PC-3 (cell line): Measurements from ENCODE around the gene ATF6B.

Source experiments
- CTCF ChIP-seq: fragments of 300-600 bp; sonication (generic); conservative IDR thresholded peaks from 2 replicates; pipeline ENCODE4 v1.5.1; 2017; ENCODE audit warnings: antibody characterized with exemption, low read depth, mild to moderate bottlenecking, low read length
- EZH2phosphoT487 ChIP-seq: fragments of 300-600 bp; sonication (generic); IDR thresholded peaks from 2 replicates; pipeline ENCODE4 v1.6.1; 2018; ENCODE audit warnings: mild to moderate bottlenecking, antibody characterized with exemption, low read length, borderline replicate concordance

- no peak for TF ChIP-seq CTCF
- no peak for TF ChIP-seq EZH2phosphoT487
Measured at GRCh38 chr6:32076321-32076809, 51.7 kb downstream of the ATF6B start.
